Right ventricle myocardium superior (tissue), 1 donor: ENCODE measurements around the gene TMEM120B. TPM values are rescaled to one million over a fixed set of nuclear protein-coding genes. Genes with fewer than 3 reads are reported as not detected.

Experiments used
- total RNA-seq: library from RNA; stranded (reverse); fragmentation: NEBNext Ultra II Directional; extraction: Animal tissue kit (Norgen Biotek cat#: 25700); gene quantifications from one replicate; pipeline ENCODE4 v1.2.1, GENCODE V29; 2021
- donor health status: DM: no; HTN: yes; CAD: no; lungs with severe emphysema.

Gene TMEM120B
- total RNA-seq, 1 donor from 2014 or later: 9.1 TPM

Other genes starting within 250 kb of the TMEM120B start
- gene KDM2B, start 131.7 kb upstream of the TMEM120B start, total RNA-seq: 10.3 TPM
- gene ORAI1, start 86.2 kb upstream of the TMEM120B start, total RNA-seq: 9.6 TPM
- 0.11 TPM for gene MORN3, start 43.1 kb upstream of the TMEM120B start, total RNA-seq
- 41.8 TPM for gene RHOF, start 80.9 kb downstream of the TMEM120B start, total RNA-seq
- 8.6 TPM for gene SETD1B, start 91.3 kb downstream of the TMEM120B start, total RNA-seq
- gene HPD, start 146.1 kb downstream of the TMEM120B start, total RNA-seq: 2.7 TPM
- gene PSMD9, start 176.0 kb downstream of the TMEM120B start, total RNA-seq: 34.9 TPM
- gene CFAP251, start 205.8 kb downstream of the TMEM120B start, total RNA-seq: 0.65 TPM